Naive thymus-derived CD8-positive, alpha-beta T cell (primary cell): ENCODE measurements around the gene SAMD4A. TPM values are rescaled to one million over a fixed set of nuclear protein-coding genes. Genes with fewer than 3 reads are reported as not detected.

Source experiments
- ATAC-seq, 2 donors: fragments of 150-1000 bp; cut with Tn5 transposase in 1 of 2; sonication (Bioruptor Pico), chemical (Tn5 transposase) in 1 of 2; 1 replicate in 1 of 2; 2 replicates in 1 of 2; pipeline ENCODE4 v1.10.0; 2021; ENCODE audit warnings: mild to moderate bottlenecking in 2 of 2, moderate library complexity in 2 of 2
- POLR2A ChIA-PET: fragments of 350-600 bp; sonication (Branson Sonifier 250); formaldehyde crosslinking; loops from one replicate; lab custom pipeline; 2021; ENCODE audit warnings: antibody characterized with exemption; lab: Charles Lee
- DNase-seq, 10 donors: peaks; one replicate each; pipeline versions ENCODE4 v3.0.0 to v3.0.0-alpha.2; 2020 to 2022
- H3K27ac Mint-ChIP-seq, 10 donors: one replicate each; pipeline ENCODE4 v1.8.0; 2020 to 2022; ENCODE audit warnings: mild to moderate bottlenecking in 10 of 10, mixed read lengths in 10 of 10, moderate library complexity in 4 of 10, inconsistent platforms in 1 of 10
- H3K27me3 Mint-ChIP-seq, 5 donors: one replicate each; pipeline ENCODE4 v1.8.0; 2021 to 2022; ENCODE audit warnings: mixed read lengths in 5 of 5
- H3K36me3 Mint-ChIP-seq, 3 donors: one replicate each; pipeline ENCODE4 v1.8.0; 2020 to 2022; ENCODE audit warnings: mixed read lengths in 3 of 3, mild to moderate bottlenecking in 2 of 3, inconsistent platforms in 1 of 3
- H3K4me1 Mint-ChIP-seq, 4 donors: one replicate each; pipeline ENCODE4 v1.8.0; 2021 to 2022; ENCODE audit warnings: mixed read lengths in 4 of 4
- H3K4me3 Mint-ChIP-seq, 10 donors: one replicate each; pipeline ENCODE4 v1.8.0; 2020 to 2022; ENCODE audit warnings: mild to moderate bottlenecking in 10 of 10, mixed read lengths in 10 of 10, moderate library complexity in 6 of 10, inconsistent platforms in 1 of 10
- H3K9me3 Mint-ChIP-seq, 9 donors: one replicate each; pipeline ENCODE4 v1.8.0; 2020 to 2022; ENCODE audit warnings: mixed read lengths in 9 of 9, mild to moderate bottlenecking in 3 of 9, inconsistent platforms in 1 of 9, moderate library complexity in 1 of 9
- polyA plus RNA-seq, 3 donors: library from polyadenylated mRNA; unstranded; fragments of 300-500 nt; fragmentation: Illumina TruSeq; gene quantifications; one replicate each; pipeline ENCODE4 v1.2.3, GENCODE V29; 2021
- total RNA-seq, 8 experiments: library from RNA in 2 of 8; stranded (reverse) in 2 of 8; gene quantifications; one replicate each; pipeline ENCODE4 v1.2.3 and lab custom pipeline; 2021 to 2026

Gene SAMD4A
- total and polyA plus RNA-seq, 5 experiments from 2014 or later, result 0.85 to 0.99 TPM; not detected in 3

DNA sequence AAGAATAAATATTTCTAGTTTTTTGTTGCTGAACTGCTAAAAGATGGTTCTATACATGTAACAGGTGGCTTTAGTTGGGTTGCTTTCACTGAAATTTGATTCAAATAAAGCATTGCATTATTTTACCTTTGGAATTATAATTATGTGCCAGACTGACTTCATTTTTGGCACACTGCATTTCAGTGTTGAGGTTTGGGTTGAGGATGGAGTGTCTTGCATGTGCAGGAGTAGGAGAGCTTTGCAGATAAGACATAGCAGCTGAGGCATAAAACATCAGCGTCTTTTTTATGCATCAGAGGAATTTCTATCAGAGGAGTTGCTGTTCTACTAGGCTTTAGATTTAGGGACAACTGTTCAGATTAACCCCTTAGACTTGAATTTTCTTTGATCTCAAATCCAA lies 17.2 kb downstream of the SAMD4A start:
- Mint-ChIP-seq H3K4me1 (no peaks in the 10 kb centered on the region), H3K4me3 (no peak overlapping the region), H3K27me3 (peaks cover 0 to 10% (median 3%) of the 10 kb centered on the region in 5 donors), H3K27ac (no peak overlapping the region), H3K36me3 (no peaks in the 10 kb centered on the region), H3K9me3 (no peaks in the 10 kb centered on the region)
- DNase-seq, result no peak
- no peak for ATAC-seq
- POLR2A ChIA-PET, result no interaction called here

DNA sequence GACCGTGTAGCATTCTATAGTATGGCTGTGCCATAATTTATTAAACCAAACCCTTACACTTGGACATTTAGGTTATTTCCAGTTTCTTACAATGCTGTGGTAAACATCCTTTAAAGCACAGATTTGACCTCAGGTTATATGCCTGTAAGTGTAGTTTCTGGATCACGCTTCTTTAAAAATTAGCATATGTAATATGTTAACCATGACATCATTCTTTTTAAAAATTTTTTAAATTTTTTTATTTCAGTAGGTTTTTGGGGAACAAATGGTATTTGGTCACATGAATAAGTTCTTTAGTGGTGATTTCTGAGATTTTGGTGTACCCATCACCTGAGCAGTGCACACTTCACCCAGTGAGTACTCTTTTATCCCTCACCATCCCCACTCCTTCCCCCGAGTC lies 18.3 kb downstream of the SAMD4A start:
- Mint-ChIP-seq H3K4me1 (no peaks in the 10 kb centered on the region), H3K27ac (no peak overlapping the region), H3K4me3 (no peak overlapping the region), H3K27me3 (peaks cover 0 to 10% (median 3%) of the 10 kb centered on the region in 5 donors), H3K36me3 (no peaks in the 10 kb centered on the region), H3K9me3 (no peaks in the 10 kb centered on the region)
- DNase-seq, result no peak
- ATAC-seq, result no peak
- POLR2A ChIA-PET, result no interaction called here

DNA sequence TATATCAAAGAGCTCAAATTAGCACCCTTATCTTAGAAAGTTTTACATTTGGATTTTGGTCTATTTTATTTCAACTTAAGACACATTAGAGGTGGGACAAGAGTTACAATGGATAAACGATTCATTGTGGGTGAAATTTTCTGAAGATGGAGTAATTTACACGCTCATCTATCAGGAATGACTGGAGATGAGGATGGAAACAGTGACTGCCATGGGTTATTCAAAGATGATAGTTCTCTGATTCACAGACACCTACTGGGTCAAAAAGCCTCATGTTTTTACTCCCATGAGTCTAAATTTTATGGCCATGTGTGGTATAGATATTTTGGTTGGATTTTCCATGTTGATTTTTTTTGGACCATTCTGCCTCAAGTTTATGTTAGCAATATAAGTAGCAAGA lies 22.1 kb downstream of the SAMD4A start:
- no peak for ATAC-seq
- H3K27ac Mint-ChIP-seq, result no peak overlapping the region
- no peak overlapping the region for H3K4me3 Mint-ChIP-seq
- POLR2A ChIA-PET, result no interaction called here
- peaks cover 0 to 3% (median 0%) of the 10 kb centered on the region in 4 donors for H3K4me1 Mint-ChIP-seq
- H3K36me3 Mint-ChIP-seq, result no peaks in the 10 kb centered on the region
- H3K27me3 Mint-ChIP-seq, result peaks cover 7 to 38% (median 11%) of the 10 kb centered on the region in 5 donors
- DNase-seq, result no peak
- no peaks in the 10 kb centered on the region for H3K9me3 Mint-ChIP-seq

DNA sequence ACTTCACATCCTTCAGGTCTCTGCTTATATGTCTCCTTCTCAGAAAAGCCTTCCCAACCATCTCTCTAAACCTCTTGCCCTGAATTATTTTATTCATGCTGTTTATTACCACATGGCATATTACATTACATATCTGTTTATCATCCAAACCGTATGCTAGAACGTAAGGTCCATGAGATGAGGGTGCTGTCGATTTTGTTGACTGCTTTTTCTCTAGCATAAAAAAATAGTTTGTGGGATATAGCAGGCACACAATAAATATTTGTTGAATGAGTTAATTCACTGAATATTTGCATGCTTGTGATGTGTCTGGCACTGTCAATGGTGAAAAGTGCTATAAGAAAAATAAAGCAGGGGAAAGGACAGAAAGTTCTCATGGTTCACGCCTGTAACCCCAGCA lies 22.9 kb downstream of the SAMD4A start:
- Mint-ChIP-seq H3K4me1 (peaks cover 0 to 6% (median 0%) of the 10 kb centered on the region in 4 donors), H3K4me3 (no peak overlapping the region), H3K9me3 (no peaks in the 10 kb centered on the region), H3K36me3 (no peaks in the 10 kb centered on the region), H3K27me3 (peaks cover 7 to 45% (median 13%) of the 10 kb centered on the region in 5 donors), H3K27ac (no peak overlapping the region)
- ATAC-seq, result no peak
- no peak for DNase-seq
- POLR2A ChIA-PET, result no interaction called here

DNA sequence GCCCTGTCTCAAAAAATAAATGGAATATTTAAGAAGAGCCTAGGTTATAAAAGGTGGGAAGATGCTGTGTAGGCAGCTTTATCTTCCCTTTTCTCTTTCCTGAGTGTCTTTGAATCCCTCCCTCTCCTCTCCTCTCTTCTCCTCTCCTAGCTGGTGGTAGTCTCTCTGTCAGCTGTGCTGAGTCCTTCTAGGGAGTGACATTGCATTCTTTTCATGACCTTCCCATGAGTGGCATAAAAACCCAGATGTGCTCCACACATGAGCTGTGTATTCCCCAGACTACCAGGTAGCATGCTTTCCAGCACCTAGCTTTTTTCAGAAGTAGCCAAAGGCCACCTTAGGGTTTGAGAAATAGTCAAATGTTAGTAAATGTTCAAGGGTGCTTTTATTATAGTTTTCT lies 23.6 kb downstream of the SAMD4A start:
- H3K27me3 Mint-ChIP-seq, result peaks cover 7 to 48% (median 16%) of the 10 kb centered on the region in 5 donors
- H3K9me3 Mint-ChIP-seq, result no peaks in the 10 kb centered on the region
- no peaks in the 10 kb centered on the region for H3K36me3 Mint-ChIP-seq
- H3K4me3 Mint-ChIP-seq, result no peak overlapping the region
- H3K4me1 Mint-ChIP-seq, result peaks cover 0 to 6% (median 0%) of the 10 kb centered on the region in 4 donors
- no peak overlapping the region for H3K27ac Mint-ChIP-seq
- POLR2A ChIA-PET, result no interaction called here
- DNase-seq (no peak), ATAC-seq (no peak)

DNA sequence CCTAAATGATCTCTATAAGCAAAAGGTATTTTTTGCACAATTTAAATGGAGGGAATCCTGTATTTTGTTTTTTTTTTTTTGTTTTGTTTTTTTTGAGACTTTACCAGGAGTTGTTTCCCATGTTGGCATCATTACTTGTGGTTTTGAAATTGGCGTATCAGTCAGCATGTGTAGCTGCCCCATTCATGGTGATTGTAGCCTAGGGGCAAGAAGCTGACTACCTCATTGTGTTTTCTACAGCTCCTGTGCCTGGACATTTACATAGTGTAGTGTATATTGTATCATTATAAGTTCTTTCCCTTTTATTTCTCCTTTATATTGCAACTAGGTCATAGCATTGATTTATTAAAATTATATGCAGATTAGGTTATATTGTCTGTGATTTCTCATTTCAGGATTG lies 24.5 kb downstream of the SAMD4A start:
- no peak overlapping the region for H3K4me3 Mint-ChIP-seq

DNA sequence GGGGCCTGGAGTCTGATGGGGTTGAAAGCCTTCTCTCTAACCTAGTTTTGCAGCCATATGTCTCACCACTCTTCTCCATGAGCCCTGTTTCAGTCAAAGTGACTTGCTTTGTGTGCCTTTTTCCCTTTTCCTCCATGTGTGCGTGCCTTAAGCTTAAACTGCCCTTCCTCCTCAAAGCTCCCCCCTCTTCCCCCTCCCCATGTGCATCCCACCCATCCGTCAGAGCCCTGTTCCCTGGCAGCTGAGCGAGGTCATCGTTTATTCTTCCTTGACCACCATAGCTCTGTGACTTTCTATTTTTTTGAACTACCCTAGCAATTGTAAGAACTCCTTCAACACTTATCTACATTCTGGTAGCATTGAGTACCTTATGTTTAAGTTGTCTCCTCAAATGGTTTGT lies 24.9 kb downstream of the SAMD4A start:
- no peaks in the 10 kb centered on the region for H3K36me3 Mint-ChIP-seq
- H3K27ac Mint-ChIP-seq, result no peak overlapping the region
- no peak for DNase-seq
- no peaks in the 10 kb centered on the region for H3K9me3 Mint-ChIP-seq
- H3K27me3 Mint-ChIP-seq, result peaks cover 9 to 57% (median 15%) of the 10 kb centered on the region in 5 donors
- POLR2A ChIA-PET, result no interaction called here
- no peak overlapping the region for H3K4me3 Mint-ChIP-seq
- ATAC-seq, result no peak
- H3K4me1 Mint-ChIP-seq, result peaks cover 0 to 6% (median 0%) of the 10 kb centered on the region in 4 donors

More for the DNA sequence above, 24.5 kb downstream of the SAMD4A start:
- H3K27me3 Mint-ChIP-seq, result peaks cover 9 to 57% (median 17%) of the 10 kb centered on the region in 5 donors
- no peak overlapping the region for H3K27ac Mint-ChIP-seq
- DNase-seq (no peak), ATAC-seq (no peak)
- no peaks in the 10 kb centered on the region for H3K9me3 Mint-ChIP-seq
- no peaks in the 10 kb centered on the region for H3K36me3 Mint-ChIP-seq
- H3K4me1 Mint-ChIP-seq, result peaks cover 0 to 6% (median 0%) of the 10 kb centered on the region in 4 donors
- POLR2A ChIA-PET, result no interaction called here

DNA sequence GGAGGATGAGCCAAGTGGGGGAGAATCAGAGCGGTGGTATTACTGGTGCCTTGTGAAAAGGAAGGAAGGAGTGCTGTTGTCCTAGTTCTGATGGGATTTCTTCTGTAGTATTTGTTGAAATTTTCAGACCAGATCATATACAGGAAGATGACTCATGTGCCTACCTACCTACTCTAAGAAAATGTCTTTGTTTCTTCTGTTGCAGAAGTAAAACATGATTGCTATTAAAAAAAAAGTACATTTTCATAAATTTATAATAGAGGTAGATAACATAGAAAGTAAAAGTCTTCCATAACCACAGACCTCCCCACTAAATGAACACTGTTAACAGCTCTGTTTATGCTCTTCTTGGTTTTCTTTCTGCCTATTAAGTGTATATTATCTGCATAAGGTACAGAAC lies 26.9 kb downstream of the SAMD4A start:
- ATAC-seq (no peak), DNase-seq (no peak)
- Mint-ChIP-seq H3K27me3 (peaks cover 9 to 57% (median 13%) of the 10 kb centered on the region in 5 donors), H3K4me1 (peaks cover 0 to 6% (median 0%) of the 10 kb centered on the region in 4 donors), H3K27ac (peak overlapping the region in 1 of 10 donors; percentile 26), H3K4me3 (no peak overlapping the region), H3K36me3 (no peaks in the 10 kb centered on the region), H3K9me3 (no peaks in the 10 kb centered on the region)
- POLR2A ChIA-PET, result no interaction called here

DNA sequence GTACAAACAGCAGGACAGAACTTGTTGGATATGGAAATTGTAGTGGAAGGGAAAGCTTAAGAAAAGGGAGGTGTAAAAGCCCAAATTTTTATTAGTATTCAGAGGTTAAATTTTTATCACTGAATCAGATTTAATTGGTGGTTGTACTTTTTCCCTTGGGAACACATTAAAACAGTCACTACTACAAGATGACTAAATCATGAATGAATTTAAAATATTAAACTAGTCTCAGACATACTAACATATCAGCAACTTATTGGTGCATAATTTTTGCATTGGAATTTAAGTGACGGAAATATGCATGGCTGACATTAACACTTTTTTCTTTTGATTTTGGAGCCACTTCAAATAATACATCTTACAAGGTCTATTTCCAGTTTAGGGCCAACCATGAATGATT lies 27.6 kb downstream of the SAMD4A start:
- peaks cover 0 to 6% (median 0%) of the 10 kb centered on the region in 4 donors for H3K4me1 Mint-ChIP-seq
- no peak for DNase-seq
- peaks cover 9 to 57% (median 13%) of the 10 kb centered on the region in 5 donors for H3K27me3 Mint-ChIP-seq
- H3K27ac Mint-ChIP-seq, result peak overlapping the region in 1 of 10 donors; percentile 8
- POLR2A ChIA-PET, result no interaction called here
- H3K9me3 Mint-ChIP-seq, result no peaks in the 10 kb centered on the region
- ATAC-seq, result no peak
- no peaks in the 10 kb centered on the region for H3K36me3 Mint-ChIP-seq
- H3K4me3 Mint-ChIP-seq, result no peak overlapping the region

DNA sequence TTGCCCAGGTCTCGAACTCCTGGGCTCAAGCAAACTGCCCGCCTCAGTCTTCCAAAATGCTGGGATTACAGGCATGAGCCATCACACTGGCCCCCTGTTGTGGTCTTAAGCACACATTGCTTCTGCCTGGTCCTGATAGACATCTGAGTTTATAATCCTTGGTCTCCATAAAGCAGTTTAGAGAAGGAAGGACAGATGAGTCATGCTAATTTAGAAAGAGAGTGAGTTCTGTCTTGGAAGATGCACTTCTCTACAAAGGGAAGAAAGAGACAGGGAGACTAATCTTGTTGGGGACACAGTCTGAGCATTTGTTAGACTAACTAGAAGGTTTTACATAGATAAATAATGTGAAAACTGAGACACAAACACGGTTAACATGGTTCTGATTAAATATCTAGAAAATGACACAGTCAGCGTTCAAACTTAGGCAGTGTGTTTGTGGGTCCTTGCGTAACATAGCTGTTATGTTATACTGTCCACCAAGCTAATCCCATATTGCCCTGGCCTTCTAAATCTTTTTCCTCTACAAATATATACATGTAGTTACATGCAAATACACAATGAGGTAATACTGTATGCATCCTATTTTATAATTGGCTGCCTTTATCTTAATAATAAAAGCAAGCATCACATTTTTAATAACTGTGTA lies 31.0 kb downstream of the SAMD4A start:
- H3K27me3 Mint-ChIP-seq, result peaks cover 1 to 30% (median 9%) of the 10 kb centered on the region in 5 donors
- POLR2A ChIA-PET, result no interaction called here
- peaks cover 0 to 6% (median 0%) of the 10 kb centered on the region in 4 donors for H3K4me1 Mint-ChIP-seq
- no peaks in the 10 kb centered on the region for H3K36me3 Mint-ChIP-seq
- no peak overlapping the region for H3K4me3 Mint-ChIP-seq
- no peak for ATAC-seq
- H3K9me3 Mint-ChIP-seq, result no peaks in the 10 kb centered on the region
- H3K27ac Mint-ChIP-seq, result no peak overlapping the region
- DNase-seq, result no peak

DNA sequence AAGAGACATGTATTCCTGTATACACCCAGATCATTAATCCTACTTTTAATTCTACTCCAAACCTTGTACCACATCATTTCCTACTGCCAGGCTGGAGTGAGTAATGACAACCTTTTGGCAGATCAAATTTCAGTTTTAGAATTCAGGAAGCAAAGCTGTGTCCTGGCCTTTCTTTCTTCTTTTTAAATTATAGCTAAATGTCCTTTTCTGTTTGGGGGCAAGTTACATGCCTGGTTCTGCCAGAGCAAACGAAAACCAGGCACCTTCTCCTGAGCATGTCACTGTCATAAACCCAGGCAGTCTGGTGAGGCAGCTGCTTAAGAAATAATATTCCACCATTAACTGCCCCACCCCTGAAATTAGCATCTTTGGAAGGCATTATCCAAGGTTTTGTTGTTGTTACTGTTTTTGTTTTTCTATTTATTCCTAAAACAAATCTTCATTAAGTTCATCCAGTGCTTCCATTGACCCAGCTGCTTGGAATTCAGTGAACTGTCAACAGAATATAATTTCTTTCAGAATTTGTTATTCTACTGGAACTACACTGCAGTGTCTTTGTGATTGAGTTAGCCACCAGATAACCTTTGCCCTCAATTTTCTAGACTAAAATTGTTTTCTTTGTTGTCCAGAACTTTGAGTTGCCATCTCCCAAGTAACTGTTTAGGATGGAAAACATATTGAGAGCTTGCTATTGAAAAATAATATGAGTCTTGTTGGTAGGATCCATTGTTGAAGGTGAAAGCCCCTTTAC lies 33.2 kb downstream of the SAMD4A start:
- DNase-seq (no peak), ATAC-seq (no peak)
- no peaks in the 10 kb centered on the region for H3K9me3 Mint-ChIP-seq
- no peaks in the 10 kb centered on the region for H3K36me3 Mint-ChIP-seq
- peak overlapping the region in 1 of 10 donors; percentile 22 for H3K27ac Mint-ChIP-seq
- no peaks in the 10 kb centered on the region for H3K4me1 Mint-ChIP-seq
- POLR2A ChIA-PET, result no interaction called here
- H3K4me3 Mint-ChIP-seq, result no peak overlapping the region
- peaks cover 1 to 12% (median 3%) of the 10 kb centered on the region in 5 donors for H3K27me3 Mint-ChIP-seq

DNA sequence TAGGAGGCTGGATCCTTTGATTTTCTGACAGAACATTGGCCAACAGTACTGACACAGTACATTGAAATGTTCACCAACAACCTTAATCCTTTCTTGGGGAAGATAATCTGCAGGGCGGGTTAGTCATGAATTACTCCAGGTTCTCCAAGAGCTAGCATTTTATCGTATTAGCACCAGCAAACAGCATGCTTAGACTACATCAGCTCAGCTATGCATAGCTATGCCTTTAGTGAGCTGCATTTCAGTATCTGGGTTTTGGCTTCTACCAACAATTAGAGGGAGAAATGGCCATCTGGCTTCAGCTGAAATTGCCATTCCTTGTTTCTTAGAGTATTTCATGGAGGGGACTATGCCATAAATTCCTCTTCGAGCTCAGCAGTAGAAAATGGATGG lies 33.8 kb downstream of the SAMD4A start:
- Mint-ChIP-seq H3K9me3 (no peaks in the 10 kb centered on the region), H3K4me3 (no peak overlapping the region), H3K27me3 (peaks cover 1 to 7% (median 3%) of the 10 kb centered on the region in 5 donors), H3K4me1 (no peaks in the 10 kb centered on the region), H3K27ac (no peak overlapping the region), H3K36me3 (no peaks in the 10 kb centered on the region)
- DNase-seq (no peak), ATAC-seq (no peak)
- POLR2A ChIA-PET, result no interaction called here

DNA sequence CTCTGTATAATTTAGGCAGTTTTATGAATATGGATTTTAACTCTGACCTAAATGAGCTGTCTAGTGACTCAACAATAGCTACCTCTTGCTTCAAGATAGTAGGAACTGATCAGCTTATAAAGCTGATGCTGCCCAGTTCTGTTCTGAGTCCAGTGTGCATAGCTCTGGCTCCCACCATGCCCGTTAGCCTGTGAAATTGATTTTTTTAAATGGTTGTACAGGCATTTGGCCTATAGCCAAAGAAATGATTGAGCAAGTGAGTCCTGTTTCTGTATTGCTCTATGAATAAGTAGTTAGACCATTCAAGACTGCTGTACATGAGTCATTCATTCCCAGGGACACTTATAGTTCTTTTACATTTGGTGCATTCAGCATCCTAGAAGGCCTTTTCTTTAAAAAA lies 36.4 kb downstream of the SAMD4A start:
- POLR2A ChIA-PET, result no interaction called here

More for the DNA sequence above, 36.4 kb downstream of the SAMD4A start:
- Mint-ChIP-seq H3K4me1 (no peaks in the 10 kb centered on the region), H3K36me3 (no peaks in the 10 kb centered on the region), H3K4me3 (no peak overlapping the region), H3K9me3 (no peaks in the 10 kb centered on the region), H3K27me3 (peaks cover 0 to 6% (median 0%) of the 10 kb centered on the region in 5 donors), H3K27ac (no peak overlapping the region)
- ATAC-seq, result no peak
- no peak for DNase-seq
